ACC112 (cell line): ENCODE results near the gene NRG3.

ENCODE experiments used
- H2AFZ ChIP-seq: fragments of 200-600 bp; sonication (generic); one replicate; pipeline ENCODE4 v1.6.0; 2017; ENCODE audit warnings: antibody characterized with exemption, low read length; ENCODE audit not compliant: unreplicated experiment
- H3K27ac ChIP-seq: fragments of 200-600 bp; sonication (generic); 2 replicates; pipeline ENCODE4 v1.5.1; 2014; ENCODE audit warnings: low read depth, mild to moderate bottlenecking, antibody characterized with exemption, low read length, moderate library complexity
- H3K27me3 ChIP-seq: fragments of 200-600 bp; sonication (generic); 2 replicates; pipeline ENCODE4 v1.6.1; 2014; ENCODE audit warnings: mild to moderate bottlenecking, antibody characterized with exemption, low read length, moderate library complexity, mixed read lengths; ENCODE audit not compliant: insufficient read depth
- H3K36me3 ChIP-seq: fragments of 200-600 bp; sonication (generic); 2 replicates; pipeline ENCODE4 v1.6.1; 2016; ENCODE audit warnings: mild to moderate bottlenecking, antibody characterized with exemption, low read length, moderate library complexity, mixed read lengths; ENCODE audit not compliant: insufficient read depth
- H3K4me1 ChIP-seq: fragments of 200-600 bp; sonication (generic); one replicate; pipeline ENCODE4 v1.6.1; 2016; ENCODE audit warnings: low read length, mixed read lengths; ENCODE audit not compliant: insufficient read depth, unreplicated experiment, control insufficient read depth
- H3K4me3 ChIP-seq: fragments of 200-600 bp; sonication (generic); 2 replicates; pipeline ENCODE4 v1.5.1; 2014; ENCODE audit warnings: mild to moderate bottlenecking, low read depth, low read length
- H3K79me2 ChIP-seq: fragments of 200-600 bp; sonication (generic); one replicate; pipeline ENCODE4 v1.6.0; 2016; ENCODE audit warnings: low read length; ENCODE audit not compliant: control insufficient read depth, unreplicated experiment, insufficient read depth

NRG3 gene

GRCh38 chr10:81882011-81882410 is 7.0 kb downstream of the NRG3 start:
- no peaks in the 10 kb centered on the region for H3K4me1 ChIP-seq

GRCh38 chr10:81884856-81885255 is 9.9 kb downstream of the NRG3 start:
- Histone ChIP-seq H3K4me1 (no peaks in the 10 kb centered on the region), H3K27ac (no peak overlapping the region), H2AFZ (no peak overlapping the region), H3K27me3 (no peaks in the 10 kb centered on the region), H3K79me2 (no peaks in the 10 kb centered on the region), H3K4me3 (no peak overlapping the region), H3K36me3 (no peaks in the 10 kb centered on the region)

More at GRCh38 chr10:81882011-81882410, 7.0 kb downstream of the NRG3 start:
- Histone ChIP-seq H3K36me3 (no peaks in the 10 kb centered on the region), H3K27ac (no peak overlapping the region), H3K27me3 (no peaks in the 10 kb centered on the region), H3K79me2 (no peaks in the 10 kb centered on the region), H2AFZ (no peak overlapping the region), H3K4me3 (no peak overlapping the region)

- Histone ChIP-seq H2AFZ (no peak overlapping the region), H3K4me1 (no peaks in the 10 kb centered on the region), H3K4me3 (no peak overlapping the region), H3K27ac (no peak overlapping the region), H3K36me3 (no peaks in the 10 kb centered on the region), H3K27me3 (no peaks in the 10 kb centered on the region), H3K79me2 (no peaks in the 10 kb centered on the region)
Measured at GRCh38 chr10:81885491-81885890, 10.5 kb downstream of the NRG3 start.

- H3K27me3 ChIP-seq, result no peaks in the 10 kb centered on the region
- no peaks in the 10 kb centered on the region for H3K79me2 ChIP-seq
- H3K4me3 ChIP-seq, result no peak overlapping the region
- no peak overlapping the region for H3K27ac ChIP-seq
- no peak overlapping the region for H2AFZ ChIP-seq
- H3K4me1 ChIP-seq, result no peaks in the 10 kb centered on the region
- no peaks in the 10 kb centered on the region for H3K36me3 ChIP-seq
Measured at GRCh38 chr10:81886939-81887338, 11.9 kb downstream of the NRG3 start.

GRCh38 chr10:81889181-81889769 is 14.3 kb downstream of the NRG3 start:
- no peak overlapping the region for H3K4me3 ChIP-seq
- H2AFZ ChIP-seq, result no peak overlapping the region
- no peaks in the 10 kb centered on the region for H3K36me3 ChIP-seq
- H3K27ac ChIP-seq, result no peak overlapping the region
- H3K79me2 ChIP-seq, result no peaks in the 10 kb centered on the region
- H3K27me3 ChIP-seq, result no peaks in the 10 kb centered on the region
- no peaks in the 10 kb centered on the region for H3K4me1 ChIP-seq

- no peak overlapping the region for H2AFZ ChIP-seq
- H3K27ac ChIP-seq, result no peak overlapping the region
- H3K4me3 ChIP-seq, result no peak overlapping the region
- no peaks in the 10 kb centered on the region for H3K4me1 ChIP-seq
- no peaks in the 10 kb centered on the region for H3K36me3 ChIP-seq
- H3K27me3 ChIP-seq, result no peaks in the 10 kb centered on the region
- H3K79me2 ChIP-seq, result no peaks in the 10 kb centered on the region
Measured at GRCh38 chr10:81894616-81895015, 19.6 kb downstream of the NRG3 start.

GRCh38 chr10:81898518-81898917 is 23.5 kb downstream of the NRG3 start:
- Histone ChIP-seq H3K27ac (no peak overlapping the region), H3K36me3 (no peaks in the 10 kb centered on the region), H3K27me3 (no peaks in the 10 kb centered on the region), H3K4me3 (no peak overlapping the region), H3K4me1 (no peaks in the 10 kb centered on the region), H2AFZ (no peak overlapping the region), H3K79me2 (no peaks in the 10 kb centered on the region)

- Histone ChIP-seq H3K27me3 (no peaks in the 10 kb centered on the region), H2AFZ (no peak overlapping the region), H3K79me2 (no peaks in the 10 kb centered on the region), H3K4me3 (no peak overlapping the region), H3K4me1 (no peaks in the 10 kb centered on the region), H3K27ac (no peak overlapping the region), H3K36me3 (no peaks in the 10 kb centered on the region)
Measured at GRCh38 chr10:81900989-81901388, 26.0 kb downstream of the NRG3 start.

GRCh38 chr10:81903472-81903871 is 28.5 kb downstream of the NRG3 start:
- Histone ChIP-seq H2AFZ (no peak overlapping the region), H3K4me3 (no peak overlapping the region), H3K4me1 (no peaks in the 10 kb centered on the region), H3K36me3 (no peaks in the 10 kb centered on the region), H3K27ac (no peak overlapping the region), H3K79me2 (no peaks in the 10 kb centered on the region), H3K27me3 (no peaks in the 10 kb centered on the region)

GRCh38 chr10:81905161-81905560 is 30.2 kb downstream of the NRG3 start:
- H3K27ac ChIP-seq, result no peak overlapping the region
- no peaks in the 10 kb centered on the region for H3K79me2 ChIP-seq
- H3K4me1 ChIP-seq, result no peaks in the 10 kb centered on the region
- H3K4me3 ChIP-seq, result no peak overlapping the region
- H2AFZ ChIP-seq, result no peak overlapping the region
- H3K36me3 ChIP-seq, result no peaks in the 10 kb centered on the region
- no peaks in the 10 kb centered on the region for H3K27me3 ChIP-seq

GRCh38 chr10:81909453-81909852 is 34.5 kb downstream of the NRG3 start:
- Histone ChIP-seq H2AFZ (no peak overlapping the region), H3K4me1 (no peaks in the 10 kb centered on the region), H3K27ac (no peak overlapping the region), H3K4me3 (no peak overlapping the region), H3K36me3 (no peaks in the 10 kb centered on the region), H3K79me2 (no peaks in the 10 kb centered on the region), H3K27me3 (no peaks in the 10 kb centered on the region)
